PC-3 (cell line): ENCODE data around the gene PTPRD.

ENCODE experiments used
- CTCF ChIP-seq: fragments of 300-600 bp; sonication (generic); conservative IDR thresholded peaks from 2 replicates; pipeline ENCODE4 v1.5.1; 2017; ENCODE audit warnings: antibody characterized with exemption, low read depth, mild to moderate bottlenecking, low read length
- EZH2 ChIP-seq: fragments of 300-600 bp; sonication (generic); IDR thresholded peaks from one replicate; pipeline ENCODE4 v1.6.1; 2017; ENCODE audit warnings: antibody characterized with exemption, mild to moderate bottlenecking, low read length; ENCODE audit not compliant: unreplicated experiment
- EZH2phosphoT487 ChIP-seq: fragments of 300-600 bp; sonication (generic); IDR thresholded peaks from 2 replicates; pipeline ENCODE4 v1.6.1; 2018; ENCODE audit warnings: mild to moderate bottlenecking, antibody characterized with exemption, low read length, borderline replicate concordance

- TF ChIP-seq CTCF = no peak
- no peak for TF ChIP-seq EZH2
- no peak for TF ChIP-seq EZH2phosphoT487
These were observed 1990.5 kb downstream of the PTPRD start for GRCh38 chr9:8622222-8622802.
